HepG2 (cell line): Measurements from ENCODE around the gene KIF15. TPM values are rescaled to one million over a fixed set of nuclear protein-coding genes. Genes with fewer than 3 reads are reported as not detected.

ENCODE experiments used
- ATM ChIP-seq: fragments of 450-650 bp; IDR thresholded peaks from 2 replicates; pipeline ENCODE4 v1.7.1; 2017; ENCODE audit warnings: mild to moderate bottlenecking, borderline replicate concordance
- PAF1 ChIP-seq: IDR thresholded peaks from 2 replicates; pipeline ENCODE4 v1.6.1; 2016; ENCODE audit warnings: missing genetic modification reagents, missing compliant biosample characterization
- PRPF4 ChIP-seq: fragments of 200-400 bp; formaldehyde crosslinking; IDR thresholded peaks from 2 replicates; pipeline ENCODE4 v1.6.1; 2016; ENCODE audit warnings: low read length, low read depth; ENCODE audit not compliant: poor library complexity, severe bottlenecking
- SNRNP70 ChIP-seq: fragments of 200-400 bp; formaldehyde crosslinking; IDR thresholded peaks from 2 replicates; pipeline ENCODE4 v1.6.1; 2017; ENCODE audit warnings: mild to moderate bottlenecking, low read depth, low read length, moderate library complexity
- USF2 ChIP-seq, 2 experiments: sonication (generic) in 1 of 2; formaldehyde crosslinking in 1 of 2; IDR thresholded peaks; 2 replicates each; pipeline versions ENCODE4 v1.5.1 to v1.6.1; 2011 to 2020; ENCODE audit warnings: borderline replicate concordance in 1 of 2, low read depth in 1 of 2, low read length in 1 of 2, mild to moderate bottlenecking in 1 of 2, missing genetic modification reagents in 1 of 2, moderate library complexity in 1 of 2
- ZNF143 ChIP-seq: sonication (generic); formaldehyde crosslinking; IDR thresholded peaks from 2 replicates; pipeline ENCODE4 v1.4.0; 2020; ENCODE audit warnings: missing genetic modification reagents
- ZNF263 ChIP-seq: sonication (generic); formaldehyde crosslinking; IDR thresholded peaks from 2 replicates; pipeline ENCODE4 v1.4.0; 2020; ENCODE audit warnings: missing genetic modification reagents
- ZNF274 ChIP-seq: sonication (generic); formaldehyde crosslinking; IDR thresholded peaks from 2 replicates; pipeline ENCODE4 v1.5.1; 2020; ENCODE audit warnings: mild to moderate bottlenecking, missing genetic modification reagents
- ZNF333 ChIP-seq: sonication (generic); formaldehyde crosslinking; IDR thresholded peaks from 2 replicates; pipeline ENCODE4 v1.4.0; 2020; ENCODE audit warnings: mild to moderate bottlenecking, missing genetic modification reagents, borderline replicate concordance
- ZNF660 ChIP-seq: sonication (generic); formaldehyde crosslinking; IDR thresholded peaks from 2 replicates; pipeline ENCODE4 v1.5.1; 2020; ENCODE audit warnings: mild to moderate bottlenecking, low read depth, missing genetic modification reagents, borderline replicate concordance
- ZSCAN9 ChIP-seq: IDR thresholded peaks from 2 replicates; pipeline ENCODE4 v1.6.1; 2016; ENCODE audit warnings: borderline replicate concordance
- polyA plus RNA-seq, 8 experiments: library from polyadenylated mRNA; depleted of rRNA in 3 of 8; stranded (reverse) in 7 of 8; unstranded in 1 of 8; fragments of >200 nt; fragmentation: Illumina TruSeq in 4 of 8; extraction: Trizol in 4 of 8; gene quantifications; 2 replicates each; pipeline versions ENCODE4 v1.2.1 to v1.2.3, GENCODE V29; 2011 to 2016; ENCODE audit warnings: low read depth in 4 of 8, missing spikeins in 1 of 8, mixed read lengths in 1 of 8; ENCODE audit not compliant: insufficient read depth in 1 of 8
- total RNA-seq, 5 experiments: library from RNA; depleted of rRNA; stranded (reverse); fragments of >200 nt; fragmentation: Illumina TruSeq; extraction: Trizol; gene quantifications; 2 replicates each; pipeline ENCODE4 v1.2.3, GENCODE V29; 2016; ENCODE audit warnings: low read depth in 1 of 5
- TF ChIP-seq, protein P1 (sequence below): sonication (generic); formaldehyde crosslinking; conservative IDR thresholded peaks from 2 replicates; pipeline ENCODE4 v1.8.1; 2023; ENCODE audit warnings: missing genetic modification reagents
- TF ChIP-seq, protein P2 (sequence below): sonication (generic); formaldehyde crosslinking; IDR thresholded peaks from 2 replicates; pipeline ENCODE4 v1.5.1; 2020; ENCODE audit warnings: missing genetic modification reagents, mild to moderate bottlenecking, borderline replicate concordance

KIF15 gene
- total and polyA plus RNA-seq, 2 of the 13 experiments (the other 11 are each of a cell fraction or from before 2014, with no cell fraction given): 4.8 to 33.8 TPM

GRCh38 chr3:44865272-44866035 is 103.9 kb downstream of the KIF15 start (continued):
- TF ChIP-seq USF2 (IDR thresholded peaks at IDR 0.05; ENCODE audit: low read depth, low read length) (no peak), USF2 (CRISPR knock-in tag; IDR thresholded peaks at IDR 0.05; ENCODE audit: borderline replicate concordance) (no peak), ZNF333 (CRISPR knock-in tag) (no peak), PRPF4 (no peak), ZNF660 (no peak), SNRNP70 (no peak), ZNF143 (CRISPR knock-in tag) (no peak), ZNF274 (no peak), PAF1 (CRISPR knock-in tag) (no peak), ZNF263 (CRISPR knock-in tag) (no peak), ZSCAN9 (no peak), ATM (no peak)
- TF ChIP-seq, protein P1, sequence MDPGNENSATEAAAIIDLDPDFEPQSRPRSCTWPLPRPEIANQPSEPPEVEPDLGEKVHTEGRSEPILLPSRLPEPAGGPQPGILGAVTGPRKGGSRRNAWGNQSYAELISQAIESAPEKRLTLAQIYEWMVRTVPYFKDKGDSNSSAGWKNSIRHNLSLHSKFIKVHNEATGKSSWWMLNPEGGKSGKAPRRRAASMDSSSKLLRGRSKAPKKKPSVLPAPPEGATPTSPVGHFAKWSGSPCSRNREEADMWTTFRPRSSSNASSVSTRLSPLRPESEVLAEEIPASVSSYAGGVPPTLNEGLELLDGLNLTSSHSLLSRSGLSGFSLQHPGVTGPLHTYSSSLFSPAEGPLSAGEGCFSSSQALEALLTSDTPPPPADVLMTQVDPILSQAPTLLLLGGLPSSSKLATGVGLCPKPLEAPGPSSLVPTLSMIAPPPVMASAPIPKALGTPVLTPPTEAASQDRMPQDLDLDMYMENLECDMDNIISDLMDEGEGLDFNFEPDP: no peak
- TF ChIP-seq, protein P2, sequence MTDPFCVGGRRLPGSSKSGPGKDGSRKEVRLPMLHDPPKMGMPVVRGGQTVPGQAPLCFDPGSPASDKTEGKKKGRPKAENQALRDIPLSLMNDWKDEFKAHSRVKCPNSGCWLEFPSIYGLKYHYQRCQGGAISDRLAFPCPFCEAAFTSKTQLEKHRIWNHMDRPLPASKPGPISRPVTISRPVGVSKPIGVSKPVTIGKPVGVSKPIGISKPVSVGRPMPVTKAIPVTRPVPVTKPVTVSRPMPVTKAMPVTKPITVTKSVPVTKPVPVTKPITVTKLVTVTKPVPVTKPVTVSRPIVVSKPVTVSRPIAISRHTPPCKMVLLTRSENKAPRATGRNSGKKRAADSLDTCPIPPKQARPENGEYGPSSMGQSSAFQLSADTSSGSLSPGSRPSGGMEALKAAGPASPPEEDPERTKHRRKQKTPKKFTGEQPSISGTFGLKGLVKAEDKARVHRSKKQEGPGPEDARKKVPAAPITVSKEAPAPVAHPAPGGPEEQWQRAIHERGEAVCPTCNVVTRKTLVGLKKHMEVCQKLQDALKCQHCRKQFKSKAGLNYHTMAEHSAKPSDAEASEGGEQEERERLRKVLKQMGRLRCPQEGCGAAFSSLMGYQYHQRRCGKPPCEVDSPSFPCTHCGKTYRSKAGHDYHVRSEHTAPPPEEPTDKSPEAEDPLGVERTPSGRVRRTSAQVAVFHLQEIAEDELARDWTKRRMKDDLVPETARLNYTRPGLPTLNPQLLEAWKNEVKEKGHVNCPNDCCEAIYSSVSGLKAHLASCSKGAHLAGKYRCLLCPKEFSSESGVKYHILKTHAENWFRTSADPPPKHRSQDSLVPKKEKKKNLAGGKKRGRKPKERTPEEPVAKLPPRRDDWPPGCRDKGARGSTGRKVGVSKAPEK (CRISPR knock-in tag): no peak
